Mucosa of rectum (tissue), 2 donors: Measurements from ENCODE around the gene GP2.

ENCODE experiments used
- H3K27ac ChIP-seq, 2 donors: one replicate each; pipeline ENCODE4 v1.7.0; 2013; ENCODE audit warnings: inconsistent platforms in 2 of 2, low read depth in 2 of 2, low read length in 2 of 2
- H3K27me3 ChIP-seq, 2 donors: one replicate each; pipeline ENCODE4 v1.7.0; 2013; ENCODE audit warnings: low read length in 2 of 2; ENCODE audit not compliant: control insufficient read depth in 2 of 2, insufficient read depth in 2 of 2
- H3K36me3 ChIP-seq, 2 donors: one replicate each; pipeline ENCODE4 v1.7.0; 2013; ENCODE audit warnings: low read length in 2 of 2; ENCODE audit not compliant: control insufficient read depth in 2 of 2, insufficient read depth in 2 of 2
- H3K4me1 ChIP-seq, 2 donors: one replicate each; pipeline ENCODE4 v1.7.0; 2013; ENCODE audit warnings: low read length in 2 of 2, mild to moderate bottlenecking in 1 of 2; ENCODE audit not compliant: control insufficient read depth in 2 of 2, insufficient read depth in 2 of 2
- H3K4me3 ChIP-seq, 2 donors: one replicate each; pipeline ENCODE4 v1.7.0; 2013; ENCODE audit warnings: low read length in 2 of 2
- H3K9ac ChIP-seq, 2 donors: one replicate each; pipeline ENCODE4 v1.7.0; 2013; ENCODE audit warnings: low read length in 2 of 2, low read depth in 1 of 2, mild to moderate bottlenecking in 1 of 2
- H3K9me3 ChIP-seq, 2 donors: one replicate each; pipeline ENCODE4 v1.7.0; 2013; ENCODE audit warnings: low read length in 2 of 2; ENCODE audit not compliant: control insufficient read depth in 2 of 2
- donor health status: healthy.
- donor health status: Normal muscosa, but diverticular disease.

Gene GP2

GRCh38 chr16:20289571-20289970 is 37.7 kb downstream of the GP2 start:
- H3K4me1 ChIP-seq, result no peaks in the 10 kb centered on the region
- no peaks in the 10 kb centered on the region for H3K27me3 ChIP-seq
- H3K4me3 ChIP-seq, result no peak overlapping the region
- no peak overlapping the region for H3K9ac ChIP-seq
- no peaks in the 10 kb centered on the region for H3K36me3 ChIP-seq
- H3K27ac ChIP-seq, result no peak overlapping the region
- no peaks in the 10 kb centered on the region for H3K9me3 ChIP-seq

GRCh38 chr16:20285993-20286499 is 41.3 kb downstream of the GP2 start:
- Histone ChIP-seq H3K27ac (no peak overlapping the region), H3K27me3 (no peaks in the 10 kb centered on the region), H3K4me1 (no peaks in the 10 kb centered on the region), H3K9me3 (no peaks in the 10 kb centered on the region), H3K36me3 (no peaks in the 10 kb centered on the region), H3K9ac (no peak overlapping the region), H3K4me3 (no peak overlapping the region)

- H3K9me3 ChIP-seq, result no peaks in the 10 kb centered on the region
- H3K9ac ChIP-seq, result no peak overlapping the region
- H3K27me3 ChIP-seq, result no peaks in the 10 kb centered on the region
- no peak overlapping the region for H3K4me3 ChIP-seq
- H3K27ac ChIP-seq, result no peak overlapping the region
- no peaks in the 10 kb centered on the region for H3K36me3 ChIP-seq
- no peaks in the 10 kb centered on the region for H3K4me1 ChIP-seq
Observed at GRCh38 chr16:20280259-20280658, 47.1 kb downstream of the GP2 start.

- Histone ChIP-seq H3K9me3 (no peaks in the 10 kb centered on the region), H3K27me3 (no peaks in the 10 kb centered on the region), H3K4me1 (no peaks in the 10 kb centered on the region), H3K9ac (no peak overlapping the region), H3K36me3 (no peaks in the 10 kb centered on the region), H3K4me3 (no peak overlapping the region), H3K27ac (no peak overlapping the region)
Observed at GRCh38 chr16:20271893-20272292, 55.4 kb downstream of the GP2 start.

- H3K9me3 ChIP-seq, result no peaks in the 10 kb centered on the region
- no peaks in the 10 kb centered on the region for H3K4me1 ChIP-seq
- no peak overlapping the region for H3K9ac ChIP-seq
- H3K27ac ChIP-seq, result no peak overlapping the region
- peaks cover 0 to 2% of the 10 kb centered on the region in 2 donors for H3K27me3 ChIP-seq
- H3K4me3 ChIP-seq, result no peak overlapping the region
- H3K36me3 ChIP-seq, result no peaks in the 10 kb centered on the region
Observed at GRCh38 chr16:20268409-20268808, 58.9 kb downstream of the GP2 start.

GRCh38 chr16:20265019-20265418 is 62.3 kb downstream of the GP2 start:
- no peaks in the 10 kb centered on the region for H3K4me1 ChIP-seq
- no peaks in the 10 kb centered on the region for H3K9me3 ChIP-seq
- H3K4me3 ChIP-seq, result no peak overlapping the region
- no peaks in the 10 kb centered on the region for H3K36me3 ChIP-seq
- H3K27ac ChIP-seq, result no peak overlapping the region
- H3K27me3 ChIP-seq, result peaks cover 0 to 2% of the 10 kb centered on the region in 2 donors
- no peak overlapping the region for H3K9ac ChIP-seq

- no peak overlapping the region for H3K9ac ChIP-seq
- no peak overlapping the region for H3K27ac ChIP-seq
- H3K27me3 ChIP-seq, result peaks cover 0 to 2% of the 10 kb centered on the region in 2 donors
- H3K9me3 ChIP-seq, result no peaks in the 10 kb centered on the region
- no peaks in the 10 kb centered on the region for H3K4me1 ChIP-seq
- H3K4me3 ChIP-seq, result no peak overlapping the region
- no peaks in the 10 kb centered on the region for H3K36me3 ChIP-seq
Observed at GRCh38 chr16:20263138-20263855, 64.0 kb downstream of the GP2 start.

- Histone ChIP-seq H3K36me3 (no peaks in the 10 kb centered on the region), H3K4me3 (no peak overlapping the region), H3K27ac (no peak overlapping the region), H3K4me1 (no peaks in the 10 kb centered on the region), H3K9me3 (no peaks in the 10 kb centered on the region), H3K9ac (no peak overlapping the region), H3K27me3 (peaks cover 0 to 2% of the 10 kb centered on the region in 2 donors)
Observed at GRCh38 chr16:20262248-20262647, 65.1 kb downstream of the GP2 start.

GRCh38 chr16:20260215-20261009 is 66.9 kb downstream of the GP2 start:
- Histone ChIP-seq H3K27ac (no peak overlapping the region), H3K9ac (no peak overlapping the region), H3K36me3 (no peaks in the 10 kb centered on the region), H3K9me3 (no peaks in the 10 kb centered on the region), H3K4me3 (no peak overlapping the region), H3K4me1 (no peaks in the 10 kb centered on the region), H3K27me3 (peaks cover 0 to 2% of the 10 kb centered on the region in 2 donors)
